Spleen (tissue), 11 donors: Measurements from ENCODE around the gene CD300E. TPM values are rescaled to one million over a fixed set of nuclear protein-coding genes. Genes with fewer than 3 reads are reported as not detected.
"Not testable (repeated sequence)": the region's sequence is repeated elsewhere in the genome, so short reads cannot be mapped to it uniquely, and the experiment has no call there.

ENCODE experiments used
- DNase-seq: peaks from one replicate; pipeline ENCODE4 v3.0.0-alpha.2; 2020
- H3K27ac ChIP-seq, 8 donors: fragments of 200-600 bp; sonication (generic) in 7 of 8; 1 replicate in 4 of 8; 2 replicates in 4 of 8; pipeline versions ENCODE4 v1.5.0 to v1.8.0; 2016 to 2021; ENCODE audit warnings: inconsistent platforms in 4 of 8, mild to moderate bottlenecking in 4 of 8, moderate library complexity in 1 of 8
- H3K27me3 ChIP-seq, 7 donors: fragments of 200-600 bp; sonication (generic) in 6 of 7; replicated peaks in 1 of 7; 1 replicate in 4 of 7; 2 replicates in 3 of 7; pipeline versions ENCODE4 v1.5.0 to v1.8.0; 2016 to 2021; ENCODE audit warnings: inconsistent platforms in 3 of 7, mild to moderate bottlenecking in 1 of 7
- H3K36me3 ChIP-seq, 6 donors: fragments of 200-600 bp; sonication (generic) in 5 of 6; 1 replicate in 4 of 6; 2 replicates in 2 of 6; pipeline versions ENCODE4 v1.5.0 to v1.8.0; 2016 to 2021; ENCODE audit warnings: inconsistent platforms in 2 of 6
- H3K4me1 ChIP-seq, 6 donors: fragments of 200-600 bp; sonication (generic) in 5 of 6; 1 replicate in 3 of 6; 2 replicates in 3 of 6; pipeline versions ENCODE4 v1.5.0 to v1.8.0; 2016 to 2021; ENCODE audit warnings: inconsistent platforms in 3 of 6
- H3K4me3 ChIP-seq, 8 donors: fragments of 200-600 bp; sonication (generic) in 7 of 8; 1 replicate in 4 of 8; 2 replicates in 4 of 8; pipeline versions ENCODE4 v1.5.0 to v1.8.0; 2016 to 2021; ENCODE audit warnings: inconsistent platforms in 4 of 8, mild to moderate bottlenecking in 4 of 8, moderate library complexity in 2 of 8
- H3K9me3 ChIP-seq, 8 donors: fragments of 200-600 bp; sonication (generic) in 7 of 8; 1 replicate in 4 of 8; 2 replicates in 4 of 8; pipeline versions ENCODE4 v1.5.0 to v1.8.0; 2016 to 2021; ENCODE audit warnings: inconsistent platforms in 4 of 8
- CTCF ChIP-seq, 11 experiments: fragments of 200-600 bp in 7 of 11; fragments of 450-650 bp in 4 of 11; sonication (generic) in 4 of 11; IDR thresholded peaks in 8 of 11; conservative IDR thresholded peaks in 3 of 11; 1 replicate in 7 of 11; 2 replicates in 4 of 11; pipeline versions ENCODE4 v1.4.0 to v1.8.0; 2016 to 2021; ENCODE audit warnings: antibody characterized with exemption in 11 of 11, inconsistent platforms in 4 of 11, mild to moderate bottlenecking in 1 of 11
- POLR2A ChIP-seq, 3 donors: fragments of 450-650 bp; IDR thresholded peaks; one replicate each; pipeline ENCODE4 v1.5.1; 2017; ENCODE audit warnings: antibody characterized with exemption in 3 of 3, mild to moderate bottlenecking in 1 of 3
- POLR2AphosphoS5 ChIP-seq, 3 donors: sonication (generic); formaldehyde crosslinking; IDR thresholded peaks; one replicate each; pipeline ENCODE4 v1.5.1; 2017; ENCODE audit warnings: antibody characterized with exemption in 3 of 3
- WGBS, 5 donors: extraction: QIAGEN DNeasy Blood & Tissue Kit in 3 of 5; methylation state at CpG; one replicate each; pipeline versions ENCODE4 v1.1.5 to v1.1.7; 2013 to 2018; 5-methylcytosine and 5-hydroxymethylcytosine counted together
- intact Hi-C: fragments of 100-400 bp; cut with DNase I; formaldehyde crosslinking; loops from one replicate; pipeline ENCODE4 v1.15.0; 2023; ENCODE audit warnings: low total_unique reads
- polyA plus RNA-seq, 3 donors: library from polyadenylated mRNA; stranded (reverse); fragments of 200-250 nt; gene quantifications; one replicate each; pipeline ENCODE4 v1.2.1, GENCODE V29; 2013
- total RNA-seq, 7 donors: library from RNA; depleted of rRNA in 3 of 7; stranded (reverse); fragments of >200 nt in 3 of 7; fragmentation: NEBNext Ultra II Directional in 4 of 7; extraction: Animal tissue kit (Norgen Biotek cat#: 25700) in 4 of 7; gene quantifications; one replicate each; pipeline versions ENCODE4 v1.1.0 to v1.2.1, GENCODE V29; 2016 to 2021
- donor health status: healthy with polysubstance abuse.
- donor health status: DM: no; HTN: no; CAD: no; lungs with moderate emphysema.
- donor health status: DM: no; HTN: no; CAD: no.
- donor health status: Bipolar disorder and iron deficiency.
- donor health status: healthy.
- donor health status: DM: no; HTN: no; CAD: no.
- donor health status: DM: yes; HTN: yes; CAD: no.

The CD300E gene
- total and polyA plus RNA-seq, 10 donors: 0.99 to 20.3 (median 5.7) TPM

DNA sequence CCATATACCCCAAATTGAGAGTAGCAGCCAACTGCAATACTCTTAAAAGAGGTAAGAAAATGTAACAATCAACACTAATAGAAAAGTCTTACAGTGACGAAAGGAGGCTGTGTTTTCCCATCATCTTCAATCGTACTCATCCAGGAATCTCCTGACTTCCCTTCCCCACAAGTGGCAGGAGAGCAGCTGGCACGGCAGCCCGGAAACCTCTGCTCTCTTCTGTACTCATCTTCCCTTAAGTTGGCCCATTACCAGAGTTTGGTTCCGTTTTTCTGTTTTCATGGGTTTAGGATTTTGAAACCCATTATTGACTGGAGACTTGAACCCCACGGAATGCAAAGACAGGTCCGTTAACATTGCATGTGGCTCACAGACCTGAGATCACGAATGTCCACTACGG is 44.6 kb downstream of the CD300E start:
- DNase-seq: no peak
- intact Hi-C loops: no loop called here
- no peak overlapping the region for H3K4me3 ChIP-seq
- 67 to 83% (median 80%) methylated on average over 9 of the region's 9 CpGs for WGBS, 5 donors
- TF ChIP-seq CTCF (IDR thresholded peaks at IDR 0.05 in 8 of 11, conservative IDR thresholded peaks at IDR 0.05 in 3 of 11) (no peak), POLR2AphosphoS5 (IDR thresholded peaks at IDR 0.05) (no peak), POLR2A (IDR thresholded peaks at IDR 0.05) (no peak)
- no peaks in the 10 kb centered on the region for H3K36me3 ChIP-seq
- peaks cover 0 to 31% (median 0%) of the 10 kb centered on the region in 7 donors for H3K27me3 ChIP-seq
- peaks cover 0 to 13% (median 8%) of the 10 kb centered on the region in 6 donors for H3K4me1 ChIP-seq
- H3K9me3 ChIP-seq: peaks cover 0 to 2% (median 0%) of the 10 kb centered on the region in 8 donors
- no peak overlapping the region for H3K27ac ChIP-seq

DNA sequence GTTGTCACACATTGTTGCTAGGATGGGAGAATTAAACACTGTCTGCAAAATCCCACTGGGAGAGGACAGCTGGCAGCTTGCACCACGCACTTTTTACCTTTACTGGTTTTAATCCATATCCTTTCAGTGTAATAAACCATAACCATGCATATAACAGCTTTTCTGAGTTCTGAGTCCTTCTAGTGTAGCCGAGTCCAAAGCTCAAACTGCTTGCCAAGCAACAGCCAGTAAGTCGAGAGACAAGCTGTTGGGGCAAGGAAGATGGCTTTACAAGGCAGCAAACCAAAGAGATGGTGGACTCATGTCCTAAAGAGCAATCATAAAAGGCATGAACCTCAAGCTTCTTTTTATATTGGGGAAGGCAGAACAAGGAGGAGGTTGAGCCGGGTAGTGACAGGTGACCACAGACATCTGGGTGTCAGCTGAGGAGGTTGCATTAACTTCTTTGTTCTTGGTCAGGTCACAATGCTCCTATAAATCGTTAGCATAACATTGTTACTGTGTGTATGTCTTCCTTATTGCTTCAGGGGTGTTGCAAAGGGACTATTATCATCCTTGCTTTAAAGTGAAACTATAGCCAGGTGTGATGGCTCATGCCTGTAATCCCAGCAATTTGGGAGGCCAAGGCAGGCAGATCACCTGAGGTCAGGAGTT is 48.9 kb downstream of the CD300E start:
- no peak overlapping the region for H3K4me3 ChIP-seq
- WGBS, 5 donors: 63 to 73% (median 69%) methylated on average over 5 of the region's 5 CpGs
- no peak for DNase-seq
- no peaks in the 10 kb centered on the region for H3K9me3 ChIP-seq
- peaks cover 0 to 11% (median 1%) of the 10 kb centered on the region in 6 donors for H3K4me1 ChIP-seq
- intact Hi-C loops: no loop called here
- no peak overlapping the region for H3K27ac ChIP-seq
- H3K36me3 ChIP-seq: no peaks in the 10 kb centered on the region
- TF ChIP-seq POLR2AphosphoS5 (IDR thresholded peaks at IDR 0.05) (no peak), POLR2A (IDR thresholded peaks at IDR 0.05) (no peak), CTCF (IDR thresholded peaks at IDR 0.05 in 8 of 11, conservative IDR thresholded peaks at IDR 0.05 in 3 of 11) (no peak)
- peaks cover 0 to 45% (median 0%) of the 10 kb centered on the region in 7 donors for H3K27me3 ChIP-seq

- H3K27ac ChIP-seq, H3K36me3 ChIP-seq, H3K9me3 ChIP-seq, DNase-seq, H3K4me3 ChIP-seq, intact Hi-C loops: not testable (repeated sequence)
- Histone ChIP-seq H3K27me3 (peaks cover 0 to 46% (median 0%) of the 10 kb centered on the region in 7 donors), H3K4me1 (peaks cover 0 to 14% (median 0%) of the 10 kb centered on the region in 6 donors)
These were observed 49.9 kb downstream of the CD300E start for GRCh38 chr17:74573635-74574034.

- H3K4me3 ChIP-seq: no peak overlapping the region
- no peak overlapping the region for H3K27ac ChIP-seq
- DNase-seq: no peak
- H3K4me1 ChIP-seq: peaks cover 0 to 14% (median 0%) of the 10 kb centered on the region in 6 donors
- intact Hi-C loops: no loop called here
- H3K9me3 ChIP-seq: no peaks in the 10 kb centered on the region
- WGBS, 5 donors: 71 to 93% (median 90%) methylated on average over 3 of the region's 3 CpGs
- TF ChIP-seq CTCF (IDR thresholded peaks at IDR 0.05 in 8 of 11, conservative IDR thresholded peaks at IDR 0.05 in 3 of 11) (no peak), POLR2A (IDR thresholded peaks at IDR 0.05) (no peak), POLR2AphosphoS5 (IDR thresholded peaks at IDR 0.05) (no peak)
- H3K27me3 ChIP-seq: peaks cover 0 to 48% (median 0%) of the 10 kb centered on the region in 7 donors
- no peaks in the 10 kb centered on the region for H3K36me3 ChIP-seq
These were observed 50.4 kb downstream of the CD300E start for GRCh38 chr17:74573169-74573568.
